Stomach (tissue), 9 donors: ENCODE results near the gene BRD3. TPM values are rescaled to one million over a fixed set of nuclear protein-coding genes. Genes with fewer than 3 reads are reported as not detected.

Experiments used
- DNase-seq, 2 donors: peaks; one replicate each; pipeline versions ENCODE4 v3.0.0 to v3.0.0-alpha.2; 2013 to 2019
- H3K27ac ChIP-seq, 5 donors: fragments of 200-600 bp in 4 of 5; sonication (generic) in 4 of 5; one replicate each; pipeline ENCODE4 v1.5.1; 2013 to 2019; ENCODE audit warnings: mild to moderate bottlenecking in 1 of 5, moderate library complexity in 1 of 5
- H3K27me3 ChIP-seq, 3 donors: fragments of 200-600 bp; sonication (generic); one replicate each; pipeline ENCODE4 v1.5.1; 2017 to 2019; ENCODE audit warnings: mixed run types in 1 of 3
- H3K36me3 ChIP-seq, 4 donors: fragments of 200-600 bp; sonication (generic); 1 replicate in 3 of 4; 2 replicates in 1 of 4; pipeline ENCODE4 v1.5.1; 2016 to 2019
- H3K4me1 ChIP-seq, 4 donors: fragments of 200-600 bp; sonication (generic); one replicate each; pipeline ENCODE4 v1.5.1; 2016 to 2019
- H3K4me3 ChIP-seq, 4 donors: fragments of 200-600 bp; sonication (generic) in 3 of 4; one replicate each; pipeline ENCODE4 v1.5.1; 2016 to 2019; ENCODE audit warnings: mild to moderate bottlenecking in 1 of 4
- H3K9me3 ChIP-seq, 4 donors: fragments of 200-600 bp; sonication (generic); one replicate each; pipeline ENCODE4 v1.5.1; 2016 to 2019
- EP300 ChIP-seq: sonication (generic); formaldehyde crosslinking; IDR thresholded peaks from one replicate; pipeline ENCODE4 v1.6.1; 2017; ENCODE audit warnings: antibody characterized with exemption
- POLR2A ChIP-seq, 4 donors: fragments of 450-650 bp; IDR thresholded peaks; one replicate each; pipeline ENCODE4 v1.6.1; 2016; ENCODE audit warnings: antibody characterized with exemption in 4 of 4, control low read depth in 2 of 4, mild to moderate bottlenecking in 1 of 4, moderate library complexity in 1 of 4
- POLR2AphosphoS5 ChIP-seq, 3 donors: sonication (generic); formaldehyde crosslinking; IDR thresholded peaks; one replicate each; pipeline ENCODE4 v1.6.1; 2016; ENCODE audit warnings: antibody characterized with exemption in 3 of 3
- WGBS, 5 donors: extraction: QIAGEN DNeasy Blood & Tissue Kit in 3 of 5; methylation state at CpG; one replicate each; pipeline versions ENCODE4 v1.1.5 to v1.1.7; 2013 to 2018; 5-methylcytosine and 5-hydroxymethylcytosine counted together
- intact Hi-C: fragments of 100-400 bp; cut with DNase I; formaldehyde crosslinking; loops from one replicate; pipeline ENCODE4 v1.15.1; 2023; ENCODE audit warnings: low total_unique reads
- polyA plus RNA-seq, 3 donors: library from polyadenylated mRNA; stranded (reverse); fragments of 200-250 nt; gene quantifications; one replicate each; pipeline ENCODE4 v1.2.3, GENCODE V29; 2013
- total RNA-seq, 5 donors: library from RNA; depleted of rRNA; stranded (reverse); fragments of >200 nt; gene quantifications; one replicate each; pipeline versions ENCODE4 v1.1.0 to v1.2.3, GENCODE V29; 2014 to 2016
- TF ChIP-seq, protein P1 (sequence below), 7 experiments: fragments of 450-650 bp in 4 of 7; fragments of 200-600 bp in 3 of 7; sonication (generic) in 3 of 7; IDR thresholded peaks; one replicate each; pipeline ENCODE4 v1.5.1; 2016 to 2019; ENCODE audit warnings: antibody characterized with exemption in 7 of 7, control low read depth in 2 of 7, mild to moderate bottlenecking in 1 of 7
- donor health status: healthy with polysubstance abuse.
- donor health status: Bipolar disorder and iron deficiency.
- donor health status: healthy.

BRD3 gene
- total and polyA plus RNA-seq, 8 donors = 6.4 to 29.0 (median 16.7) TPM

DNA sequence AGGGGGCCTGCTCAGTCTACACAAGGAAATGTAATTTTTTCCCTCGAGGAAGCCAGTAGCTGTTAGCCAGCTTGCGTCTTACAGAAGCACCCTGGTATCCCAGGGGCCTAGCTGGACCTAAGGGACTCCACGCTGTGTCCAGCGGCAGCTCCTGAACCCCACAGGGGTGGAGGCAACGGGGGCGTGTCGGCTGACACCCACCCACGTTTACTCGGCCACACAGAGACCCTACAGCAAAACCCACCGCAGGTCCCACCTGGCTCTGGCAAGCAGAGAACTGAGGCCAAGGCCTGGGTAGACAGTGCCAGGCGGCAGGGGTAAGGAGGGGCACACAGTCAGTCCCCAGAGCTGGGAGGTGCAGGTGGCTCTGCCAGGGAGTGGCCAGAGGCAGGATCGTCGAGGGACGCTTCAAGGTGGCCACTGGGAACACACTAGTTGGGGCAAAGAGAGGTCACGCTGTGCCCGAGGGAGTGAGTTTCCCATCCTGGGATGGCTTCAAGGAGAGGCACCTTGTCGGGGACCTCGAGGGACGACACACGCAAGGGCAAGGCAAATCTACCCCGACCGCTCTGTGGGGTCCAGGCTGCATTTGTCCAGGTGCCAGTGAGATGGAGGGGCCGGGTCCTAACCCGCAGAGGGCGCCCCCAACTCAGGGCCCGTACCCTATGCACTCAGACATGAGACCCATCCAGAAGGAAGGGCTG is 21.8 kb downstream of the BRD3 start:
- intact Hi-C loops = no loop called here
- peaks cover 79 to 99% (median 97%) of the 10 kb centered on the region in 4 donors for H3K36me3 ChIP-seq
- no peak overlapping the region for H3K27ac ChIP-seq
- no peaks in the 10 kb centered on the region for H3K27me3 ChIP-seq
- WGBS, 5 donors = 71 to 91% (median 84%) methylated on average over 22 to 26 of the region's 26 CpGs
- DNase-seq = no peak
- TF ChIP-seq EP300 (no peak), POLR2AphosphoS5 (IDR thresholded peaks at IDR 0.05) (no peak), POLR2A (IDR thresholded peaks at IDR 0.05) (no peak)
- TF ChIP-seq, protein P1, sequence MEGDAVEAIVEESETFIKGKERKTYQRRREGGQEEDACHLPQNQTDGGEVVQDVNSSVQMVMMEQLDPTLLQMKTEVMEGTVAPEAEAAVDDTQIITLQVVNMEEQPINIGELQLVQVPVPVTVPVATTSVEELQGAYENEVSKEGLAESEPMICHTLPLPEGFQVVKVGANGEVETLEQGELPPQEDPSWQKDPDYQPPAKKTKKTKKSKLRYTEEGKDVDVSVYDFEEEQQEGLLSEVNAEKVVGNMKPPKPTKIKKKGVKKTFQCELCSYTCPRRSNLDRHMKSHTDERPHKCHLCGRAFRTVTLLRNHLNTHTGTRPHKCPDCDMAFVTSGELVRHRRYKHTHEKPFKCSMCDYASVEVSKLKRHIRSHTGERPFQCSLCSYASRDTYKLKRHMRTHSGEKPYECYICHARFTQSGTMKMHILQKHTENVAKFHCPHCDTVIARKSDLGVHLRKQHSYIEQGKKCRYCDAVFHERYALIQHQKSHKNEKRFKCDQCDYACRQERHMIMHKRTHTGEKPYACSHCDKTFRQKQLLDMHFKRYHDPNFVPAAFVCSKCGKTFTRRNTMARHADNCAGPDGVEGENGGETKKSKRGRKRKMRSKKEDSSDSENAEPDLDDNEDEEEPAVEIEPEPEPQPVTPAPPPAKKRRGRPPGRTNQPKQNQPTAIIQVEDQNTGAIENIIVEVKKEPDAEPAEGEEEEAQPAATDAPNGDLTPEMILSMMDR (IDR thresholded peaks at IDR 0.05) = no peak
- no peaks in the 10 kb centered on the region for H3K9me3 ChIP-seq
- no peak overlapping the region for H3K4me3 ChIP-seq
- peaks cover 9 to 37% (median 30%) of the 10 kb centered on the region in 4 donors for H3K4me1 ChIP-seq

DNA sequence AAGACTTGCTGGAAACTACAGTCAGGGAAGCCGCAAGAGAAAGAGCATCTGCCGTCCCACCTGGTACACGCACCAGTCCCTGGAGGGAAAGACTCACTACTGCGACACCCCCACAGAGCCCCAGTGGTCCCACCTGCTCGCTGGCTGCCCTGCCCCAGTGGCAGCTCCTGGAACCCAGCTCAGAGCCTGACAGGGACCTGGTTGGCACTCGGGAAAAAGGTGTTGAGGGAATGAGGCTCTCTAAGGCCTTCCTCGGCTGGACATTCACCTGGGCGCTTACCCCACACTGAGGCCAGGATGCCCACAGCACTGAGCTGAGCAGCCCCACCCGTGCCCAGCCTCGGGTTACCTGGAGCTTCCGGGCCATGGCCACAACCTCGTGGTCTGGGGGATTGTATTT is 22.9 kb downstream of the BRD3 start:
- Histone ChIP-seq H3K4me1 (peaks cover 6 to 36% (median 31%) of the 10 kb centered on the region in 4 donors), H3K27me3 (no peaks in the 10 kb centered on the region), H3K4me3 (no peak overlapping the region), H3K27ac (no peak overlapping the region), H3K36me3 (peaks cover 69 to 99% (median 97%) of the 10 kb centered on the region in 4 donors), H3K9me3 (no peaks in the 10 kb centered on the region)
- TF ChIP-seq EP300 = no peak
- no peak for TF ChIP-seq POLR2AphosphoS5 (IDR thresholded peaks at IDR 0.05)
- TF ChIP-seq, protein P1 (IDR thresholded peaks at IDR 0.05) = no peak
- TF ChIP-seq POLR2A (IDR thresholded peaks at IDR 0.05) = no peak
- 87 to 92% (median 90%) methylated on average over 11 to 12 of the region's 12 CpGs for WGBS, 5 donors
- intact Hi-C loops = no loop called here
- no peak for DNase-seq

DNA sequence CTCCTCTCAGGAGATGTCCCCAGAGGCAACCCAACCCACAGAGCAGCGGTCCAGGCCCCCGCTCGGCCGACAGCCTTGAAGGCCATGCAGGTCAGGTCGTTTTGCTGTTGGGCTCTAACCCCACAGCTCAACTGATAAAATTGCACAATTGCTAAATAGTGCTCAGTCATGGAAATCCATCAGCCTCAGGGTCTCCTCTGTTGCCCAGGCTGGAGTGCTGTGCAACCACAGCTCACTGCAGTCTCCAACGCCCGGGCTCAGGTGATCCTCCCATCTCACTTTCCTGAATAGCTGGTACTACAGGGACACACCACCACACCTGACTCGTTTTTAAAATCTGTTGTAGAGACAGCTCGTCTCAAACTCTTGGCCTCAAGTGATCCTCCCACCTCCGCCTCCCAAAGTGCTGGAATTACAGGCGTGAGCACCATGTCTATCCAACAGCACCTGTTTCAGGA is 24.3 kb downstream of the BRD3 start:
- no peaks in the 10 kb centered on the region for H3K27me3 ChIP-seq
- peaks cover 71 to 99% (median 97%) of the 10 kb centered on the region in 4 donors for H3K36me3 ChIP-seq
- H3K9me3 ChIP-seq = no peaks in the 10 kb centered on the region
- 72 to 88% (median 79%) methylated on average over 10 to 11 of the region's 11 CpGs for WGBS, 5 donors
- no peak for TF ChIP-seq POLR2AphosphoS5 (IDR thresholded peaks at IDR 0.05)
- TF ChIP-seq, protein P1 (IDR thresholded peaks at IDR 0.05) = no peak
- TF ChIP-seq POLR2A (IDR thresholded peaks at IDR 0.05) = no peak
- no peak for TF ChIP-seq EP300
- intact Hi-C loops = no loop called here
- peaks cover 0 to 22% (median 18%) of the 10 kb centered on the region in 4 donors for H3K4me1 ChIP-seq
- no peak overlapping the region for H3K27ac ChIP-seq
- no peak for DNase-seq
- no peak overlapping the region for H3K4me3 ChIP-seq

DNA sequence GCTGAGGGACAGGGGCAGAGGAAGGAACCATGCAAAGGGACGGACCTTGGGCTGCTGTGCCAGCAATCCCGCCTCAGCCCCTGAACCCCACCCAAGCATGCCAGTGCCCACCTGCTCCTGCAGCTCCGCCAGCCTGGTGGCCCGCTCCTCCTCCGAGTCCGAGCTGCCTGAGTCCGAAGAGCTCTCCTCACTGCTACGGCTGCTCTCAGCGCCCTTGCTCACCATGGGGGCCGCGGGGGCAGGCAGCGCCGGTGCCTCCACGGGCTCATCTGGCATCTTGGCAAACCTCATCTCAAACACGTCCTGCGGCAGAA is 26.2 kb downstream of the BRD3 start:
- DNase-seq = no peak
- peaks cover 64 to 99% (median 97%) of the 10 kb centered on the region in 4 donors for H3K36me3 ChIP-seq

More for the DNA sequence above, 26.2 kb downstream of the BRD3 start:
- 91 to 98% (median 93%) methylated on average over 13 to 16 of the region's 16 CpGs for WGBS, 5 donors
- TF ChIP-seq POLR2AphosphoS5 (IDR thresholded peaks at IDR 0.05) (no peak), POLR2A (IDR thresholded peaks at IDR 0.05) (no peak), EP300 (no peak)
- TF ChIP-seq, protein P1 (IDR thresholded peaks at IDR 0.05) = no peak
- H3K27me3 ChIP-seq = no peaks in the 10 kb centered on the region
- no peak overlapping the region for H3K4me3 ChIP-seq
- peaks cover 0 to 19% (median 15%) of the 10 kb centered on the region in 4 donors for H3K4me1 ChIP-seq
- intact Hi-C loops = no loop called here
- no peaks in the 10 kb centered on the region for H3K9me3 ChIP-seq
- no peak overlapping the region for H3K27ac ChIP-seq
